ENCODE data around the gene C12orf54.

- no peak for TF ChIP-seq CTCF (IDR thresholded peaks at IDR 0.05)
- TF ChIP-seq POLR2A (IDR thresholded peaks at IDR 0.05) = no peak
Measured at GRCh38 chr12:48527891-48528670, 45.8 kb downstream of the C12orf54 start.
